HCT116 (cell line): ENCODE data around the gene RANBP17. TPM values are rescaled to one million over a fixed set of nuclear protein-coding genes. Genes with fewer than 3 reads are reported as not detected.

Experiments
- ATAC-seq: fragments of 200-7000 bp; cut with Tn5 transposase; 2 replicates; pipeline ENCODE4 v1.9.1; 2020; ENCODE audit warnings: mild to moderate bottlenecking, moderate library complexity
- BruUV-seq: library from RNA; stranded (reverse); fragments of 400-500 nt; replicated peaks from 2 replicates; lab custom pipeline; 2021; lab: Mats Ljungman, UMichigan
- CTCF ChIA-PET: fragments of 300-600 bp; sonication (Branson Sonifier 250); formaldehyde crosslinking; loops from one replicate; lab custom pipeline; 2021; ENCODE audit warnings: antibody characterized with exemption; lab: Charles Lee
- POLR2A ChIA-PET: fragments of 300-600, 350-600 bp; sonication (Branson Sonifier 250); formaldehyde crosslinking; loops from one replicate; lab custom pipeline; 2021; ENCODE audit warnings: antibody characterized with exemption; lab: Charles Lee
- RAD21 ChIA-PET, 2 experiments: fragments of 300-600 bp; sonication (Branson Sonifier 250); formaldehyde crosslinking; loops; one replicate each; lab custom pipeline; 2023; ENCODE audit warnings: low total read pairs in 2 of 2; ENCODE audit not compliant: uncharacterized antibody in 2 of 2, unreplicated experiment in 2 of 2, low non-redundant PET in 1 of 2; lab: Charles Lee
- DNase-seq: peaks from one replicate; pipeline ENCODE4 v3.0.0-alpha.2; 2010; ENCODE audit warnings: low read depth, low spot score
- H2AFZ ChIP-seq: fragments of 200-600 bp; shearing (Covaris generic), sonication (generic); 2 replicates; pipeline ENCODE4 v1.6.1; 2017; ENCODE audit warnings: low read depth, mixed run types, mixed read lengths, antibody characterized with exemption, low read length; ENCODE audit not compliant: poor library complexity, severe bottlenecking
- H3K27ac ChIP-seq: 2 replicates; pipeline ENCODE4 v1.5.1; 2012; ENCODE audit warnings: low read depth, low read length
- H3K27me3 ChIP-seq: fragments of 200-600 bp; sonication (generic); 2 replicates; pipeline ENCODE4 v1.6.1; 2016; ENCODE audit warnings: mixed run types, low read length, mixed read lengths; ENCODE audit not compliant: insufficient read depth
- H3K36me3 ChIP-seq, 2 experiments: fragments of 200-500 bp in 1 of 2; fragments of 200-600 bp in 1 of 2; sonication (Bioruptor generic) in 1 of 2; sonication (generic) in 1 of 2; 2 replicates each; pipeline versions ENCODE4 v1.5.1 to v1.6.1; 2014 to 2016; ENCODE audit warnings: low read length in 2 of 2, inconsistent platforms in 1 of 2, mixed read lengths in 1 of 2, mixed run types in 1 of 2; ENCODE audit not compliant: insufficient read depth in 2 of 2, control insufficient read depth in 1 of 2
- H3K4me1 ChIP-seq, 2 experiments: fragments of 200-600 bp in 1 of 2; sonication (generic) in 1 of 2; 2 replicates each; pipeline versions ENCODE4 v1.5.1 to v1.6.1; 2012 to 2017; ENCODE audit warnings: low read length in 2 of 2, inconsistent platforms in 1 of 2, mild to moderate bottlenecking in 1 of 2, mixed read lengths in 1 of 2, mixed run types in 1 of 2, moderate library complexity in 1 of 2; ENCODE audit not compliant: insufficient read depth in 2 of 2, control insufficient read depth in 1 of 2
- H3K4me2 ChIP-seq: fragments of 200-600 bp; sonication (generic); 2 replicates; pipeline ENCODE4 v1.6.1; 2017; ENCODE audit warnings: mixed run types, low read length, mixed read lengths
- H3K4me3 ChIP-seq, 2 experiments: fragments of 200-600 bp in 1 of 2; sonication (generic) in 1 of 2; replicated peaks in 1 of 2; 2 replicates each; pipeline ENCODE4 v1.5.1; 2011 to 2016; ENCODE audit warnings: low read length in 2 of 2, control low read depth in 1 of 2, low read depth in 1 of 2, mild to moderate bottlenecking in 1 of 2, mixed read lengths in 1 of 2, mixed run types in 1 of 2
- H3K79me2 ChIP-seq: fragments of 200-600 bp; sonication (generic); 2 replicates; pipeline ENCODE4 v1.6.1; 2017; ENCODE audit warnings: mild to moderate bottlenecking, mixed run types, low read length, moderate library complexity, mixed read lengths; ENCODE audit not compliant: insufficient read depth
- H3K9ac ChIP-seq: fragments of 200-600 bp; sonication (generic); 2 replicates; pipeline ENCODE4 v1.6.1; 2016; ENCODE audit warnings: low read length, mixed read lengths
- H3K9me2 ChIP-seq: fragments of 200-600 bp; sonication (generic), shearing (Covaris generic); 2 replicates; pipeline ENCODE4 v1.6.1; 2017; ENCODE audit warnings: mixed run types, mild to moderate bottlenecking, moderate library complexity; ENCODE audit not compliant: insufficient read depth
- H3K9me3 ChIP-seq, 2 experiments: fragments of 200-500 bp in 1 of 2; fragments of 200-600 bp in 1 of 2; sonication (Bioruptor generic) in 1 of 2; sonication (generic) in 1 of 2; 2 replicates each; pipeline ENCODE4 v1.6.1; 2014 to 2017; ENCODE audit warnings: low read length in 2 of 2, mixed read lengths in 2 of 2, inconsistent platforms in 1 of 2, low read depth in 1 of 2, mild to moderate bottlenecking in 1 of 2, mixed run types in 1 of 2, moderate library complexity in 1 of 2; ENCODE audit not compliant: control insufficient read depth in 1 of 2, insufficient read depth in 1 of 2
- H4K20me1 ChIP-seq: fragments of 200-600 bp; sonication (generic), shearing (Covaris generic); 2 replicates; pipeline ENCODE4 v1.6.1; 2017; ENCODE audit warnings: mixed run types, mild to moderate bottlenecking, moderate library complexity; ENCODE audit not compliant: insufficient read depth
- CBX3 ChIP-seq: IDR thresholded peaks from 2 replicates; pipeline ENCODE4 v1.6.1; 2012; ENCODE audit warnings: low read depth
- EGR1 ChIP-seq: IDR thresholded peaks from 2 replicates; pipeline ENCODE4 v1.6.1; 2012; ENCODE audit warnings: low read depth
- ELF1 ChIP-seq: IDR thresholded peaks from 2 replicates; pipeline ENCODE4 v1.6.1; 2012; ENCODE audit warnings: low read depth, borderline replicate concordance
- EZH2 ChIP-seq: fragments of 200-600 bp; sonication (generic); IDR thresholded peaks from 2 replicates; pipeline ENCODE4 v1.6.1; 2017; ENCODE audit warnings: antibody characterized with exemption, mixed run types
- EZH2phosphoT487 ChIP-seq: fragments of 200-600 bp; IDR thresholded peaks from 2 replicates; pipeline ENCODE4 v1.6.1; 2018; ENCODE audit warnings: antibody characterized with exemption, borderline replicate concordance
- FOSL1 ChIP-seq: IDR thresholded peaks from 2 replicates; pipeline ENCODE4 v1.6.1; 2012; ENCODE audit warnings: low read depth
- JUND ChIP-seq: IDR thresholded peaks from 2 replicates; pipeline ENCODE4 v1.6.1; 2012
- RAD21 ChIP-seq: IDR thresholded peaks from 2 replicates; pipeline ENCODE4 v1.6.1; 2012; ENCODE audit warnings: low read depth, mild to moderate bottlenecking
- SIN3A ChIP-seq: IDR thresholded peaks from 2 replicates; pipeline ENCODE4 v1.6.1; 2012; ENCODE audit warnings: low read depth
- SP1 ChIP-seq: IDR thresholded peaks from 2 replicates; pipeline ENCODE4 v1.6.1; 2012; ENCODE audit warnings: low read depth
- SRF ChIP-seq: IDR thresholded peaks from 2 replicates; pipeline ENCODE4 v1.6.1; 2012; ENCODE audit warnings: low read depth
- ZFX ChIP-seq: fragments of 450-650 bp; IDR thresholded peaks from 2 replicates; pipeline ENCODE4 v1.6.1; 2017
- ZNF274 ChIP-seq: fragments of 200-500 bp; sonication (Bioruptor generic); IDR thresholded peaks from 2 replicates; pipeline ENCODE4 v1.6.1; 2014; ENCODE audit warnings: mild to moderate bottlenecking, low read depth, low read length, inconsistent platforms
- intact Hi-C: fragments of 100-400 bp; cut with micrococcal nuclease; formaldehyde crosslinking; loops from 2 replicates; pipeline ENCODE4 v1.10.0; 2022
- total RNA-seq: library from RNA; stranded (reverse); gene quantifications from one replicate; pipeline ENCODE4 v1.2.1, GENCODE V29; 2021; ENCODE audit not compliant: unreplicated experiment
- TF ChIP-seq, protein P1 (sequence below): IDR thresholded peaks from 2 replicates; pipeline ENCODE4 v1.6.1; 2011; ENCODE audit warnings: mild to moderate bottlenecking, low read length, moderate library complexity; ENCODE audit not compliant: insufficient replicate concordance; ENCODE audit errors: extremely low read depth
- TF ChIP-seq, protein P2 (sequence below), 3 experiments: fragments of 200-600 bp in 1 of 3; sonication (generic) in 1 of 3; IDR thresholded peaks in 2 of 3; conservative IDR thresholded peaks in 1 of 3; 2 replicates each; pipeline ENCODE4 v1.5.1; 2012 to 2017; ENCODE audit warnings: low read depth in 2 of 3, low read length in 2 of 3, antibody characterized with exemption in 1 of 3, borderline replicate concordance in 1 of 3, control low read depth in 1 of 3, mild to moderate bottlenecking in 1 of 3, mixed read lengths in 1 of 3, mixed run types in 1 of 3, moderate library complexity in 1 of 3; ENCODE audit not compliant: insufficient read depth in 1 of 3
- TF ChIP-seq, protein P3 (sequence below): IDR thresholded peaks from 2 replicates; pipeline ENCODE4 v1.6.1; 2012

The RANBP17 gene
- total RNA-seq, 1 experiment from 2014 or later: 18.2 TPM

DNA sequence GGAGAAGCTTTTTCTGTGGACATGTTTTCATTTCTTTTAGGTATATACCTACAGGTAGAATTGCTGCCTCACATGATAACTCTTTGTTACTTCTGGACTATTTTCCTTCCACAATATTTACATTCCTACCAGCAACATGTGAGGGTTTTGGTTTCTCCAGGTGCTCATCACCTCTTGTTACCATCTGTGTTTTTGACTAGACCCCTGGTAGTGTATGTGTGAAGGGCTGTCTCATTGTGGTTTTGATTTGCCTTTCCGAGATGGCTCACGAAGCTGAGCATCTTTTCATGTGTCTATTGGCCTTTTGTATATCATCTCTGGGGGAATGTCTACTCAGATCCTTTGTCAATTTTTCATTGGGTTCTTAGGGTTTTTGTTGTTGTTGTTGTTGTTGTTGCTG, 17.2 kb upstream of the RANBP17 start:
- intact Hi-C loops: no loop called here
- ChIA-PET POLR2A (no interaction called here), RAD21 (no interaction called here), CTCF (no interaction called here)
- Histone ChIP-seq H3K36me3 (no peaks in the 10 kb centered on the region), H2AFZ (no peak overlapping the region), H3K4me1 (no peaks in the 10 kb centered on the region), H3K79me2 (no peaks in the 10 kb centered on the region), H3K9me3 (no peaks in the 10 kb centered on the region), H3K27ac (no peak overlapping the region), H3K9me2 (no peaks in the 10 kb centered on the region), H3K4me3 (no peak overlapping the region), H4K20me1 (no peaks in the 10 kb centered on the region), H3K4me2 (no peak overlapping the region), H3K9ac (no peak overlapping the region), H3K27me3 (no peaks in the 10 kb centered on the region)
- TF ChIP-seq SRF: no peak
- TF ChIP-seq, protein P1, sequence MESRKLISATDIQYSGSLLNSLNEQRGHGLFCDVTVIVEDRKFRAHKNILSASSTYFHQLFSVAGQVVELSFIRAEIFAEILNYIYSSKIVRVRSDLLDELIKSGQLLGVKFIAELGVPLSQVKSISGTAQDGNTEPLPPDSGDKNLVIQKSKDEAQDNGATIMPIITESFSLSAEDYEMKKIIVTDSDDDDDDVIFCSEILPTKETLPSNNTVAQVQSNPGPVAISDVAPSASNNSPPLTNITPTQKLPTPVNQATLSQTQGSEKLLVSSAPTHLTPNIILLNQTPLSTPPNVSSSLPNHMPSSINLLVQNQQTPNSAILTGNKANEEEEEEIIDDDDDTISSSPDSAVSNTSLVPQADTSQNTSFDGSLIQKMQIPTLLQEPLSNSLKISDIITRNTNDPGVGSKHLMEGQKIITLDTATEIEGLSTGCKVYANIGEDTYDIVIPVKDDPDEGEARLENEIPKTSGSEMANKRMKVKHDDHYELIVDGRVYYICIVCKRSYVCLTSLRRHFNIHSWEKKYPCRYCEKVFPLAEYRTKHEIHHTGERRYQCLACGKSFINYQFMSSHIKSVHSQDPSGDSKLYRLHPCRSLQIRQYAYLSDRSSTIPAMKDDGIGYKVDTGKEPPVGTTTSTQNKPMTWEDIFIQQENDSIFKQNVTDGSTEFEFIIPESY: no peak
- TF ChIP-seq SIN3A: no peak
- TF ChIP-seq, protein P2, sequence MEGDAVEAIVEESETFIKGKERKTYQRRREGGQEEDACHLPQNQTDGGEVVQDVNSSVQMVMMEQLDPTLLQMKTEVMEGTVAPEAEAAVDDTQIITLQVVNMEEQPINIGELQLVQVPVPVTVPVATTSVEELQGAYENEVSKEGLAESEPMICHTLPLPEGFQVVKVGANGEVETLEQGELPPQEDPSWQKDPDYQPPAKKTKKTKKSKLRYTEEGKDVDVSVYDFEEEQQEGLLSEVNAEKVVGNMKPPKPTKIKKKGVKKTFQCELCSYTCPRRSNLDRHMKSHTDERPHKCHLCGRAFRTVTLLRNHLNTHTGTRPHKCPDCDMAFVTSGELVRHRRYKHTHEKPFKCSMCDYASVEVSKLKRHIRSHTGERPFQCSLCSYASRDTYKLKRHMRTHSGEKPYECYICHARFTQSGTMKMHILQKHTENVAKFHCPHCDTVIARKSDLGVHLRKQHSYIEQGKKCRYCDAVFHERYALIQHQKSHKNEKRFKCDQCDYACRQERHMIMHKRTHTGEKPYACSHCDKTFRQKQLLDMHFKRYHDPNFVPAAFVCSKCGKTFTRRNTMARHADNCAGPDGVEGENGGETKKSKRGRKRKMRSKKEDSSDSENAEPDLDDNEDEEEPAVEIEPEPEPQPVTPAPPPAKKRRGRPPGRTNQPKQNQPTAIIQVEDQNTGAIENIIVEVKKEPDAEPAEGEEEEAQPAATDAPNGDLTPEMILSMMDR (IDR thresholded peaks at IDR 0.05 in 2 of 3, conservative IDR thresholded peaks at IDR 0.05 in 1 of 3; ENCODE audit: borderline replicate concordance in 1 of 3, insufficient read depth in 1 of 3, low read depth in 2 of 3, low read length in 2 of 3): no peak
- TF ChIP-seq RAD21: no peak
- no peak for TF ChIP-seq JUND
- TF ChIP-seq CBX3: no peak
- no peak for TF ChIP-seq EZH2
- no peak for TF ChIP-seq EGR1
- TF ChIP-seq EZH2phosphoT487: no peak
- no peak for TF ChIP-seq ZNF274
- TF ChIP-seq, protein P3, sequence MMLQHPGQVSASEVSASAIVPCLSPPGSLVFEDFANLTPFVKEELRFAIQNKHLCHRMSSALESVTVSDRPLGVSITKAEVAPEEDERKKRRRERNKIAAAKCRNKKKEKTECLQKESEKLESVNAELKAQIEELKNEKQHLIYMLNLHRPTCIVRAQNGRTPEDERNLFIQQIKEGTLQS: no peak
- TF ChIP-seq ZFX: no peak
- TF ChIP-seq ELF1: no peak
- no peak for TF ChIP-seq SP1
- no peak for TF ChIP-seq FOSL1
- DNase-seq: no peak
- ATAC-seq: no peak
- no TSS peak for BruUV-seq
